Activated naive CD8-positive, alpha-beta T cell treated with anti-CD3 and anti-CD28 coated beads for 36 hours (primary cell): ENCODE results near the gene BUB1. TPM values are rescaled to one million over a fixed set of nuclear protein-coding genes. Genes with fewer than 3 reads are reported as not detected.
"Not testable (repeated sequence)": the region's sequence is repeated elsewhere in the genome, so short reads cannot be mapped to it uniquely, and the experiment has no call there.

Source experiments
- DNase-seq: peaks from one replicate; pipeline ENCODE4 v3.0.0; 2021
- H3K27ac Mint-ChIP-seq: one replicate; pipeline ENCODE4 v1.8.0; 2022; ENCODE audit warnings: mild to moderate bottlenecking, moderate library complexity, mixed read lengths
- H3K27me3 Mint-ChIP-seq: one replicate; pipeline ENCODE4 v1.8.0; 2022; ENCODE audit warnings: mild to moderate bottlenecking, mixed read lengths
- H3K36me3 Mint-ChIP-seq: one replicate; pipeline ENCODE4 v1.8.0; 2021; ENCODE audit warnings: mild to moderate bottlenecking, mixed read lengths
- H3K4me1 Mint-ChIP-seq: one replicate; pipeline ENCODE4 v1.8.0; 2021; ENCODE audit warnings: mixed read lengths
- H3K4me3 Mint-ChIP-seq: one replicate; pipeline ENCODE4 v1.8.0; 2022; ENCODE audit warnings: mild to moderate bottlenecking, moderate library complexity, mixed read lengths
- H3K9me3 Mint-ChIP-seq: one replicate; pipeline ENCODE4 v1.8.0; 2022; ENCODE audit warnings: mixed read lengths
- total RNA-seq, 2 experiments: library from RNA; stranded (reverse); gene quantifications; one replicate each; pipeline ENCODE4 v1.2.3, GENCODE V29; 2021

The BUB1 gene
- total RNA-seq, 2 experiments from 2014 or later = 75.5 to 80.4 TPM

GRCh38 chr2:110608788-110609502, 68.9 kb downstream of the BUB1 start:
- H3K4me1 Mint-ChIP-seq, DNase-seq, H3K27ac Mint-ChIP-seq, H3K4me3 Mint-ChIP-seq, H3K9me3 Mint-ChIP-seq, H3K27me3 Mint-ChIP-seq, H3K36me3 Mint-ChIP-seq: not testable (repeated sequence)

GRCh38 chr2:110605057-110605456, 72.8 kb downstream of the BUB1 start:
- DNase-seq, H3K4me1 Mint-ChIP-seq, H3K4me3 Mint-ChIP-seq, H3K27me3 Mint-ChIP-seq, H3K27ac Mint-ChIP-seq, H3K9me3 Mint-ChIP-seq, H3K36me3 Mint-ChIP-seq: not testable (repeated sequence)

GRCh38 chr2:110603917-110604591, 73.8 kb downstream of the BUB1 start:
- H3K27me3 Mint-ChIP-seq, H3K4me1 Mint-ChIP-seq, H3K4me3 Mint-ChIP-seq, DNase-seq, H3K27ac Mint-ChIP-seq, H3K36me3 Mint-ChIP-seq, H3K9me3 Mint-ChIP-seq: not testable (repeated sequence)

- H3K27me3 Mint-ChIP-seq, H3K9me3 Mint-ChIP-seq, H3K36me3 Mint-ChIP-seq, H3K4me1 Mint-ChIP-seq, H3K4me3 Mint-ChIP-seq, DNase-seq, H3K27ac Mint-ChIP-seq: not testable (repeated sequence)
These were observed 75.7 kb downstream of the BUB1 start for GRCh38 chr2:110602139-110602538.

- H3K4me1 Mint-ChIP-seq, H3K27ac Mint-ChIP-seq, H3K4me3 Mint-ChIP-seq, H3K27me3 Mint-ChIP-seq, DNase-seq, H3K36me3 Mint-ChIP-seq, H3K9me3 Mint-ChIP-seq: not testable (repeated sequence)
These were observed 85.9 kb downstream of the BUB1 start for GRCh38 chr2:110591973-110592372.

GRCh38 chr2:110589677-110590330, 88.1 kb downstream of the BUB1 start:
- H3K4me3 Mint-ChIP-seq, DNase-seq, H3K27me3 Mint-ChIP-seq, H3K4me1 Mint-ChIP-seq, H3K9me3 Mint-ChIP-seq, H3K36me3 Mint-ChIP-seq, H3K27ac Mint-ChIP-seq: not testable (repeated sequence)

- not testable (repeated sequence) for H3K27ac Mint-ChIP-seq, DNase-seq, H3K4me1 Mint-ChIP-seq, H3K36me3 Mint-ChIP-seq, H3K9me3 Mint-ChIP-seq, H3K27me3 Mint-ChIP-seq, H3K4me3 Mint-ChIP-seq
These were observed 89.3 kb downstream of the BUB1 start for GRCh38 chr2:110588520-110588919.

Other genes starting within 250 kb of the BUB1 start
- under 1 TPM; 0.48 to 0.82 TPM for gene LIMS4, start 205.2 kb downstream of the BUB1 start, total RNA-seq
- gene RGPD6, start 100.8 kb downstream of the BUB1 start, total RNA-seq = 10 to 100 TPM; 14.9 to 16.6 TPM
- not detected for gene ACOXL, start 54.5 kb upstream of the BUB1 start, total RNA-seq